Gastroesophageal sphincter (tissue), 4 donors: ENCODE measurements around the gene PATJ. TPM values are rescaled to one million over a fixed set of nuclear protein-coding genes. Genes with fewer than 3 reads are reported as not detected.
"Not testable (repeated sequence)": the region's sequence is repeated elsewhere in the genome, so short reads cannot be mapped to it uniquely, and the experiment has no call there.

Source experiments
- ATAC-seq: fragments of 150-250 bp; one replicate; pipeline ENCODE4 v1.9.1; 2016; ENCODE audit warnings: mild to moderate bottlenecking, moderate library complexity
- H3K27ac ChIP-seq, 4 donors: fragments of 200-600 bp; sonication (generic) in 3 of 4; 1 replicate in 3 of 4; 2 replicates in 1 of 4; pipeline ENCODE4 v1.5.1; 2016 to 2019
- H3K27me3 ChIP-seq: fragments of 200-600 bp; sonication (generic); one replicate; pipeline ENCODE4 v1.5.1; 2019
- H3K36me3 ChIP-seq, 2 donors: fragments of 200-600 bp; sonication (generic); one replicate each; pipeline ENCODE4 v1.5.1; 2019; ENCODE audit warnings: control low read depth in 1 of 2
- H3K4me1 ChIP-seq, 3 donors: fragments of 200-600 bp; sonication (generic); 1 replicate in 2 of 3; 2 replicates in 1 of 3; pipeline ENCODE4 v1.5.1; 2016 to 2019; ENCODE audit warnings: control low read depth in 2 of 3
- H3K4me3 ChIP-seq, 2 donors: fragments of 200-600 bp; sonication (generic); one replicate each; pipeline ENCODE4 v1.5.1; 2019; ENCODE audit warnings: mild to moderate bottlenecking in 1 of 2, moderate library complexity in 1 of 2
- H3K9me3 ChIP-seq, 3 donors: fragments of 200-600 bp; sonication (generic); one replicate each; pipeline ENCODE4 v1.5.1; 2017 to 2019; ENCODE audit warnings: control low read depth in 2 of 3
- CTCF ChIP-seq, 4 experiments: fragments of 200-600 bp in 2 of 4; fragments of 450-650 bp in 2 of 4; sonication (generic) in 1 of 4; IDR thresholded peaks; one replicate each; pipeline ENCODE4 v1.5.1; 2017 to 2019; ENCODE audit warnings: antibody characterized with exemption in 4 of 4, mild to moderate bottlenecking in 2 of 4, moderate library complexity in 2 of 4
- EP300 ChIP-seq: sonication (generic); formaldehyde crosslinking; IDR thresholded peaks from one replicate; pipeline ENCODE4 v1.6.1; 2017; ENCODE audit warnings: antibody characterized with exemption, mild to moderate bottlenecking
- POLR2A ChIP-seq, 2 donors: fragments of 450-650 bp; IDR thresholded peaks; one replicate each; pipeline ENCODE4 v1.6.1; 2017; ENCODE audit warnings: antibody characterized with exemption in 2 of 2, mild to moderate bottlenecking in 2 of 2, moderate library complexity in 1 of 2
- POLR2AphosphoS5 ChIP-seq: sonication (generic); formaldehyde crosslinking; IDR thresholded peaks from one replicate; pipeline ENCODE4 v1.6.1; 2017; ENCODE audit warnings: antibody characterized with exemption
- WGBS, 2 donors: methylation state at CpG; one replicate each; pipeline ENCODE4 v1.1.5; 2018; ENCODE audit warnings: low coverage in 1 of 2; 5-methylcytosine and 5-hydroxymethylcytosine counted together
- total RNA-seq, 4 donors: library from RNA; depleted of rRNA; stranded (reverse); fragments of >200 nt; gene quantifications; one replicate each; pipeline ENCODE4 v1.1.0, GENCODE V29; 2016

The PATJ gene
- total RNA-seq, 4 donors from 2014 or later: 34.8 to 59.0 (median 37.1) TPM

DNA sequence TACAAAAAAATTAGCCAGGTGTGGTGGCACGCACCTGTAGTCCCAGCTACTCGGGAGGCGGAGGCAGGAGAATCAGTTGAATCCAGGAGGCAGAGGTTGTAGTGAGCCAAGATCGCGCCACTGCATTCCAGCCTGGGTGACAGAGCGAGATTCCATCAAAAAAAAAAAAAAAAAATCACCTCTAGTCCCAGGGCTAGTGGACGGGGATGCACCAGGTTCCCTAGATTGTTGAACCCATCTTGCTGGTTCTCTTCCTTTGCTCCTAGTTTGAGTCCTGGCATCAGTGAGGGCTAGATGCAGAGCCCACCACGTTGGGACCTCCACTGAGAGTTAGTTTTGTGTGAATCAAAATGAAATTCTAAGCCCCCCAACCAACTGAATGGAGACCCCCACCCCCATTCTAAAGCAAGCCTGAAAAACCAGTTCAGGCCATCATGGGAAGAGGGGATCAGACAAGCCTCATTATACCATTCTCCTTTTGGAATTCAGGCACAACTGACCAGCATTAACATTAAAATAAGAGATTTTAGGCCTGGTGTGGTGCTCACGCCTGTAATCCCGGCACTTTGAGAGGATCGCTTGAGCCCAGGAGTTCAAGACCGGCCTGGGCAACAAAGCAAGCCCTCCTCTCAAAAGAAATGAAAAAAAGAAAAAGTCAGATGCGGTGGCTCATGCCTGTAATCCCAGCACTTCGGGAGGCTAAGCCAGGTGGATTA lies 434.5 kb downstream of the PATJ start:
- no peak for ATAC-seq
- 75 to 90% methylated on average over 8 to 10 of the region's 14 CpGs for WGBS, 2 donors
- H3K9me3 ChIP-seq: no peaks in the 10 kb centered on the region

DNA sequence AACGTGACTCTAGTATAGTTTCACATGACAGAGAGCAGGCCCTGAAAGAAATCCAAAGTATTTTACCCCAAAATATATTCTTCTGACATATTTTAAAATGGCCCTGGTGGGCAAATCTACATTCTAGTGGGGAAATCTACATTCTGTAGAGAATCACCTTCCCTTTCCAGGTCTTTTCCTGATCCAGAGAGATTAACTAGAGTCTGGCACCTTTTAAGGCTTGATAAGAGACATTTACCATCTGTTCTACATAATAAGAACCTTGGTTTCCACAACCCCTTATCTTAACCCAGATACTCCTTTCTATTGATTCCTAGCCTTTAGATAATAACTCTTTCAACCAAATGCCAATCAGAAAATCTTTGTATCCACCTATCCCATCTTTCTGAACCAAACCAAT lies 435.3 kb downstream of the PATJ start:
- TF ChIP-seq EP300 (no peak), CTCF (IDR thresholded peaks at IDR 0.05) (no peak), POLR2A (IDR thresholded peaks at IDR 0.05) (no peak), POLR2AphosphoS5 (no peak)
- no peaks in the 10 kb centered on the region for H3K4me1 ChIP-seq
- no peaks in the 10 kb centered on the region for H3K9me3 ChIP-seq
- 43 to 50% methylated on average over 1 of the region's 1 CpG for WGBS, 2 donors
- no peak overlapping the region for H3K4me3 ChIP-seq
- H3K36me3 ChIP-seq: no peaks in the 10 kb centered on the region
- ATAC-seq: no peak
- peaks cover 18% of the 10 kb centered on the region for H3K27me3 ChIP-seq
- no peak overlapping the region for H3K27ac ChIP-seq

More for the DNA sequence above, 434.5 kb downstream of the PATJ start:
- TF ChIP-seq EP300 (no peak), POLR2AphosphoS5 (no peak), POLR2A (IDR thresholded peaks at IDR 0.05) (no peak), CTCF (IDR thresholded peaks at IDR 0.05) (no peak)
- Histone ChIP-seq H3K27me3 (peaks cover 25% of the 10 kb centered on the region), H3K36me3 (no peaks in the 10 kb centered on the region), H3K4me1 (no peaks in the 10 kb centered on the region), H3K4me3 (no peak overlapping the region), H3K27ac (no peak overlapping the region)

DNA sequence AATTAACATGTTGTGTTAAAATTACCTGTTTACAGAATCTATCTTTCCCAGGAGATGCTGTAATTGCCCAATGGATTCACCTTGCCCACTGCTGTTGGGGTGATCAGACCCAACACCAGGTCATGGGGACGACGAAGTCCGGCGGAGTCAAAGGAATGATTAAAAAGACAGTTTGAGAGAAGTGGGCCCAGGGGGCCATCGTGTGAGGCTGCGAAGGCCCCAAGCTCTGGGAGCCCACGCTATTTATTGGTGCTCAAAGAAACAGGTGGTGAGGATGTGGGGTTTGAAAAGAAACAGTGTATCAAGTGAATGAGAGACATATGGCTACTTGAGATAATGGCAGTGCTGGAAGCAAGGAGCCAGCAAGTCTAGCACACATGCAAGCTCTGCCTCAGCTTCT lies 436.1 kb downstream of the PATJ start:
- peaks cover 10% of the 10 kb centered on the region for H3K27me3 ChIP-seq
- no peak overlapping the region for H3K4me3 ChIP-seq
- no peaks in the 10 kb centered on the region for H3K36me3 ChIP-seq
- TF ChIP-seq POLR2AphosphoS5: no peak
- TF ChIP-seq POLR2A (IDR thresholded peaks at IDR 0.05): no peak
- no peak for TF ChIP-seq CTCF (IDR thresholded peaks at IDR 0.05)
- no peak for TF ChIP-seq EP300
- no peak overlapping the region for H3K27ac ChIP-seq
- no peaks in the 10 kb centered on the region for H3K4me1 ChIP-seq
- no peaks in the 10 kb centered on the region for H3K9me3 ChIP-seq
- WGBS, 2 donors: 85 to 96% methylated on average over 3 to 7 of the region's 7 CpGs
- no peak for ATAC-seq

DNA sequence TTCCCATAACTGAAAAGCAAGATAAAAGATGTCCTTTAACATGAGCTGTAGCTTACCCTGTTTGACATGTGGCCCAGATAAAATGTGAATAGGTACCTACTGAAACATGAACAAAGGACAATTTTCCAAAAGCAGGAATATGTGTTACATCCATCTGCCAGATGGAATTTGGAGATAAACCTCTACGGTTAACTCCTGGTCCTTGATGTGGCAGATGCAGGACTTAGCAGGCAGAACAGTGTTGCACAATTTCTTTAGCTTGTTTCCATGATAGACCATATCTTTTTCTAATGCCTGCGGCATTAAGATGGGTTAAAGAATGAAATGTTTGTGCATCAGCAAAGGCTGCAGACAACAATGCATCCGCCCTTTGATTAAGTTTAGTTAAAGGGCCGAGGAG lies 437.8 kb downstream of the PATJ start:
- H3K27ac ChIP-seq, H3K4me3 ChIP-seq, ATAC-seq, H3K4me1 ChIP-seq, H3K9me3 ChIP-seq, H3K36me3 ChIP-seq, H3K27me3 ChIP-seq: not testable (repeated sequence)
- 71 to 80% methylated on average over 2 to 4 of the region's 4 CpGs for WGBS, 2 donors

DNA sequence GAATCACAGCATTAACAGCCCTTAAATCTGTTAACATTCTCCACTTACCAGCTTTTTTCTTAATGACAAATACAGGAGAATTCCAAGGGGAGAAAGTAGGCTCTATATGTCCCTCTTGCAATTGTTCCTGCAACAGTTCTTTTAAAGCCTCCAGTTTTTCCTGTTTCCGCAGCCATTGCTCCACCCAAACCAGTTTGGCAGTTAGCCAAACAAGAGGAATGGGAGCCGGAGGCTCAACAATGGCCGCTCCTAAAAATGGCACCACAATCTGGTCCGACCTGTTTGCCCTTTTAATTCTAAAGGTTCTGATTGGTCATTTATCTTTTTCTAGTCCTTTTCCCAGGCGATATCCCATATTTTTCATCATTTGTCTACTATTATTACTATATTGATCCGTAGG lies 438.4 kb downstream of the PATJ start:
- Histone ChIP-seq H3K9me3 (no peaks in the 10 kb centered on the region), H3K27ac (no peak overlapping the region), H3K36me3 (no peaks in the 10 kb centered on the region), H3K4me1 (no peaks in the 10 kb centered on the region), H3K27me3 (no peaks in the 10 kb centered on the region), H3K4me3 (no peak overlapping the region)
- no peak for TF ChIP-seq POLR2A (IDR thresholded peaks at IDR 0.05)
- TF ChIP-seq POLR2AphosphoS5: no peak
- no peak for TF ChIP-seq CTCF (IDR thresholded peaks at IDR 0.05)
- no peak for TF ChIP-seq EP300
- 62 to 69% methylated on average over 5 to 6 of the region's 6 CpGs for WGBS, 2 donors
- ATAC-seq: no peak
